ENCODE measurements around the gene WDR13.

DNA sequence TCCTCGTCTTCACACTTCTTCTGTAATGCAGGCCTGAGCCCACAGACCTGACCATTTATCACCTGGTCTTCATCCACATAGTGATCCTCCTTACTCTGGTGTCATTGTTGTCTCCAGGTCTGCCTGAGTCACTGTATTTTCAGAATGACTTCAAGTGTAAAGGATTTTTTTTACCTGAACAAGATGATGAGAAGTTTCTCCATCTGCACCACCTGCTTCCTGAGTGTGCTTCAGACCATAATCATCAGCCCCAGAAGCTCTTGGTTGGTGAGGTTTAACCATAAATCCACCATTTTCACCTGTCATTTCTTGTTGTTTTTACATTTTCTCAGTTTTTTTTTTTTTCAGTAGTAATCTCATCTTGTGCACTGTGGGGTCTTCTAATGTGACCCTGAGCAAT is 39.0 kb downstream of the WDR13 start:
- TF ChIP-seq, protein P1, sequence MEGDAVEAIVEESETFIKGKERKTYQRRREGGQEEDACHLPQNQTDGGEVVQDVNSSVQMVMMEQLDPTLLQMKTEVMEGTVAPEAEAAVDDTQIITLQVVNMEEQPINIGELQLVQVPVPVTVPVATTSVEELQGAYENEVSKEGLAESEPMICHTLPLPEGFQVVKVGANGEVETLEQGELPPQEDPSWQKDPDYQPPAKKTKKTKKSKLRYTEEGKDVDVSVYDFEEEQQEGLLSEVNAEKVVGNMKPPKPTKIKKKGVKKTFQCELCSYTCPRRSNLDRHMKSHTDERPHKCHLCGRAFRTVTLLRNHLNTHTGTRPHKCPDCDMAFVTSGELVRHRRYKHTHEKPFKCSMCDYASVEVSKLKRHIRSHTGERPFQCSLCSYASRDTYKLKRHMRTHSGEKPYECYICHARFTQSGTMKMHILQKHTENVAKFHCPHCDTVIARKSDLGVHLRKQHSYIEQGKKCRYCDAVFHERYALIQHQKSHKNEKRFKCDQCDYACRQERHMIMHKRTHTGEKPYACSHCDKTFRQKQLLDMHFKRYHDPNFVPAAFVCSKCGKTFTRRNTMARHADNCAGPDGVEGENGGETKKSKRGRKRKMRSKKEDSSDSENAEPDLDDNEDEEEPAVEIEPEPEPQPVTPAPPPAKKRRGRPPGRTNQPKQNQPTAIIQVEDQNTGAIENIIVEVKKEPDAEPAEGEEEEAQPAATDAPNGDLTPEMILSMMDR (IDR thresholded peaks at IDR 0.05; ENCODE audit: low read depth, low read length, missing input control) = no peak
- no peak for TF ChIP-seq TAF1 (conservative IDR thresholded peaks at IDR 0.05)
- no peak for TF ChIP-seq HNF4A (conservative IDR thresholded peaks at IDR 0.05)
- TF ChIP-seq RAD21 (IDR thresholded peaks at IDR 0.05) = no peak
- TF ChIP-seq, protein P2, sequence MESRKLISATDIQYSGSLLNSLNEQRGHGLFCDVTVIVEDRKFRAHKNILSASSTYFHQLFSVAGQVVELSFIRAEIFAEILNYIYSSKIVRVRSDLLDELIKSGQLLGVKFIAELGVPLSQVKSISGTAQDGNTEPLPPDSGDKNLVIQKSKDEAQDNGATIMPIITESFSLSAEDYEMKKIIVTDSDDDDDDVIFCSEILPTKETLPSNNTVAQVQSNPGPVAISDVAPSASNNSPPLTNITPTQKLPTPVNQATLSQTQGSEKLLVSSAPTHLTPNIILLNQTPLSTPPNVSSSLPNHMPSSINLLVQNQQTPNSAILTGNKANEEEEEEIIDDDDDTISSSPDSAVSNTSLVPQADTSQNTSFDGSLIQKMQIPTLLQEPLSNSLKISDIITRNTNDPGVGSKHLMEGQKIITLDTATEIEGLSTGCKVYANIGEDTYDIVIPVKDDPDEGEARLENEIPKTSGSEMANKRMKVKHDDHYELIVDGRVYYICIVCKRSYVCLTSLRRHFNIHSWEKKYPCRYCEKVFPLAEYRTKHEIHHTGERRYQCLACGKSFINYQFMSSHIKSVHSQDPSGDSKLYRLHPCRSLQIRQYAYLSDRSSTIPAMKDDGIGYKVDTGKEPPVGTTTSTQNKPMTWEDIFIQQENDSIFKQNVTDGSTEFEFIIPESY (IDR thresholded peaks at IDR 0.05) = no peak
- no peak for TF ChIP-seq YY1 (IDR thresholded peaks at IDR 0.05)
- TF ChIP-seq, protein P3, sequence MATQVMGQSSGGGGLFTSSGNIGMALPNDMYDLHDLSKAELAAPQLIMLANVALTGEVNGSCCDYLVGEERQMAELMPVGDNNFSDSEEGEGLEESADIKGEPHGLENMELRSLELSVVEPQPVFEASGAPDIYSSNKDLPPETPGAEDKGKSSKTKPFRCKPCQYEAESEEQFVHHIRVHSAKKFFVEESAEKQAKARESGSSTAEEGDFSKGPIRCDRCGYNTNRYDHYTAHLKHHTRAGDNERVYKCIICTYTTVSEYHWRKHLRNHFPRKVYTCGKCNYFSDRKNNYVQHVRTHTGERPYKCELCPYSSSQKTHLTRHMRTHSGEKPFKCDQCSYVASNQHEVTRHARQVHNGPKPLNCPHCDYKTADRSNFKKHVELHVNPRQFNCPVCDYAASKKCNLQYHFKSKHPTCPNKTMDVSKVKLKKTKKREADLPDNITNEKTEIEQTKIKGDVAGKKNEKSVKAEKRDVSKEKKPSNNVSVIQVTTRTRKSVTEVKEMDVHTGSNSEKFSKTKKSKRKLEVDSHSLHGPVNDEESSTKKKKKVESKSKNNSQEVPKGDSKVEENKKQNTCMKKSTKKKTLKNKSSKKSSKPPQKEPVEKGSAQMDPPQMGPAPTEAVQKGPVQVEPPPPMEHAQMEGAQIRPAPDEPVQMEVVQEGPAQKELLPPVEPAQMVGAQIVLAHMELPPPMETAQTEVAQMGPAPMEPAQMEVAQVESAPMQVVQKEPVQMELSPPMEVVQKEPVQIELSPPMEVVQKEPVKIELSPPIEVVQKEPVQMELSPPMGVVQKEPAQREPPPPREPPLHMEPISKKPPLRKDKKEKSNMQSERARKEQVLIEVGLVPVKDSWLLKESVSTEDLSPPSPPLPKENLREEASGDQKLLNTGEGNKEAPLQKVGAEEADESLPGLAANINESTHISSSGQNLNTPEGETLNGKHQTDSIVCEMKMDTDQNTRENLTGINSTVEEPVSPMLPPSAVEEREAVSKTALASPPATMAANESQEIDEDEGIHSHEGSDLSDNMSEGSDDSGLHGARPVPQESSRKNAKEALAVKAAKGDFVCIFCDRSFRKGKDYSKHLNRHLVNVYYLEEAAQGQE (IDR thresholded peaks at IDR 0.05) = no peak
- no peak for TF ChIP-seq FOXA1 (IDR thresholded peaks at IDR 0.05)
- TF ChIP-seq, protein P4, sequence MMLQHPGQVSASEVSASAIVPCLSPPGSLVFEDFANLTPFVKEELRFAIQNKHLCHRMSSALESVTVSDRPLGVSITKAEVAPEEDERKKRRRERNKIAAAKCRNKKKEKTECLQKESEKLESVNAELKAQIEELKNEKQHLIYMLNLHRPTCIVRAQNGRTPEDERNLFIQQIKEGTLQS (IDR thresholded peaks at IDR 0.05) = no peak

Measured in liver (tissue), 3 donors.